HG02610 (cell line): Measurements from ENCODE around the gene GPR84.
A peak's percentile ranks its signal among the peaks of the same experiment; 100 is the strongest.

Experiments
- ATAC-seq: cut with Tn5 transposase; IDR thresholded peaks from one replicate; pipeline ENCODE4 v1.9.1; 2021; ENCODE audit warnings: mild to moderate bottlenecking, moderate library complexity; ENCODE audit not compliant: unreplicated experiment

The GPR84 gene

DNA sequence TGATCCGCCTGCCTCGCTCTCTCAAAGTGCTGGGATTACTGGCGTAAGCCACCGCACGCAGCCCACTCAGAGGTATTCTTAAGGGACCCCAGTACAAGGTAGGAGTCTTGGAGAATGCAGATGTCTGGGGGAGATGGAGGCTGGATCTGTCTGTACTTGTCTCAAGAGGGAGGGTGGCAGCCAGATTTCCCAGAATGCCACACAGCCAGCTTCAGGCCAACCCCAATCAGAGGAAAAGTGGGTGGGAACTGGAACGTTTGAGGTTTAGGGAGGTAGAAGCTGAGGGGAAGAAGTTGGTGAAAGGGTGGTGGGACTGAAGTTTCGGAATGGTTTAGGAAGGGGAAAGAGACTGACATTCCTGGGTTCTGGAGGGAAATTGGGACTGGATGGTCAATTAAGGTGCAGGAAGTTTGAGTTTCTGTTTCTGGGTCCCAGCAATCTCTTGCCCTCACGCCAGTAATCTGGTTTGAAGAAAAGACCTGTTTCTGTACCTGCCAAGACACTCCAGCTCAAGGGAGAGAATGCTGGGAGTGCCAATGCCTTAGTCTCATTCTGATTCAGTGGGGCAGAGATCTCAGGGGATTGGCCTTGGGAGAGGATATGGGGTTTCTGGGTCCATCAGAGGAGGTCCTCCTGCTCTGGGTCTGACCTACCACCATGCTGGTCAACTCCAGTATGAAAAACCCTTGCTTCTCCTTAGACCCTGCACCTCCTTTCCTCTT is 28.4 kb upstream of the GPR84 start:
- ATAC-seq: no peak

DNA sequence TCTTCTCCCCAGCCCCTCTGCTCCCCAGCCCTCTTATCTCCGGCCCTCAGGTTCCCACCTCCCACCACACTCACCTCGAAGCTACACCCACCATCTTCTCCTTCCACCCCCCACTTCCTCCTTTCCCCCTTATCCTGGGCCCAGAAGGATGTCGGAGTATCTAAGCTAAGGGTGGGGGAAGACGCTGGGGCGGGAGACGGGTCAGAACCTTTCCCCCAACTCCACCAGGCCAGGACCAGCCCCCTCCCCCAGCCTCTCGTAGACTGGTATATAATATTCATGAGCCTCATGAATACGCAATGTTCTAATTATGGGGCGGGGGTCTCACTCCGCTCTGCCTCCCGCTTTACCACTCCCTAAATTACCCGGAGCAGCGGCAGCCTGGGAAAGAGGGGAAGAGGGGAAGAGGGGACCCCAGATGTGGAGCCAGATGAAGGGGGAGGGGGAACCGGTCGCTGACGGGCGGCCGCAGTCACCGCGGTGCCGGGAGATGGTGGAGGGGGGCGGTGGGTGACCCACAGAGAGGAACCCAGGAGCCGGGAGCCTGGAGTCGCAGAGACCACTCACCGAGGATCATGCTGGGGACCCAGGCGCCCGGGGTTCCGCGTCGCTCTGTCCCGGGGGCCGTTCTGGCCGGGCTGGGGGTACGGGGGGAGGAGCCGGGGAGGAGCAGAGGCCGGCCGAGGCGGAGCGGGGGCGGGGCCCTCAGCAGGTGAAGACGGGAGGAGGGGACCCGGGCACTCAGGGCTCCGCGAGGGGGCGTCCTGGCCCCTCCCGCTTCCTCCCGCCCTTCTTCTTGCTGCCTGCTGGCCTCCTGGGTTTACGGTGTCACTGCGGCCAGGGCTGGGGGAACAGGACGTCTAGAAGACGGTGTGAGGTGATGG is 26.6 kb upstream of the GPR84 start:
- peak; percentile 60 for ATAC-seq

GRCh38 chr12:54390176-54390667 is 25.9 kb upstream of the GPR84 start:
- ATAC-seq: no peak

DNA sequence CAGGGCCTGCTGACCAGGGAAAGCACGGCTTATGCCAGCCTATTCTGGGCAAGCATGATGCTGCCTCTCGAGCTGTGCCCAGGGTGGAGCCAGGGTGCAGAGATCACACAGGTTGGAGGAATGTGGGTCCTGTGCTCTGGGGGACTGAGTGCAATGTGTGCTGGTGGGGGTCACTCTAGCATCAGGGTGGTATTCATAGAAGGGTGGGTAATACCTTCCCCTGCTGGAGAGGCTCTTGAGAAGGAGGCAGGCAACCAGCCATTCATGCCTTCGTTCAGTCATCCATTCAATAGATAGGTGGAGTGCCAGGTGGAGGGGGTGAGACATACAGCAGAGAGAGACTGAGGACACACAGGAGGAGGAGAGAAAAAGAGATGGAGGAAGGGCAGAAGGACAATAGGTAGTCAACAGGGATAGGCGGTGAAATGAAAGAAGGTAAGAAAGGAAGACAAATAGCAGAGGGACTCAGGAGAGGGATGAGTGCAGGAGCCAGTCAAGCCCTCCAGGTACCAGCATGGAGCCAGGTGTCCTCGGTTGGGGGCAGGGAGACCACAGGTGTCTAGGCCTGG is 25.4 kb upstream of the GPR84 start:
- no peak for ATAC-seq

GRCh38 chr12:54389134-54389508 is 24.8 kb upstream of the GPR84 start:
- ATAC-seq: no peak

- no peak for ATAC-seq
Observed at GRCh38 chr12:54388237-54389133, 24.2 kb upstream of the GPR84 start.

- ATAC-seq: no peak
Observed at GRCh38 chr12:54387114-54387467, 22.8 kb upstream of the GPR84 start.

GRCh38 chr12:54386403-54387113 is 22.3 kb upstream of the GPR84 start:
- ATAC-seq: no peak

DNA sequence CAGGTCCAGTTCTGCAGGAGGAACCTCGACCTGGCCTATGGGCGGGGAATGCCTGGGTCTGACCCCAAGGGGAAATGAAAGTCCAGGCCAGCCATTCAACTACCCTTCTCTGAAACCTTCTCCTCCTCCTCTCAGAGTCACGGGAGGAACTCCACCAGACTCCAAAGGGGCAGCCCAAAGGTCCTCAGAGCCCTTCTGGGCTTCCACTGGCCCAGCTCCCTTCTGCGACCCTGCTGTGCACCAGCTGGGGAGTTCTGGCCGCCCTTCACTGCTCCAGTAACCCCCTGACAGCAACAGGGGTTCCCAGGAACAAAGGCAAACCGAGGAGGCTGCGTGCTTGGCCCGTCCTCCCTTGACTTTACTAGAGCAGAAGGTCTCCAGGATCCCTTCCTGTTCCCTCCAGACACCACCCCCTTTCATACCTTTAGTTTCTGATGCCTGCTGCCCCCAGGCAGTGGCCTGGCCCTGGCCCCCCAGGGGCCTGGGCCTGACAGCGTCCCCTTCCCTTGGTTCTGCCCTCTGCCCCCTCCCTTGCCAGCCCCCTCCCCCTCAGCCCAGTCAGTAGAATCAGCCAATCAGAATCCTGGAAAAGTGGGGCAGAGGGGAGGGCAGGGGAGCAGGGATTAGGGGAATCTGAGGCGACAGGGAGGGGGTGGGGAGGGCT is 21.1 kb upstream of the GPR84 start:
- peak; percentile 55 for ATAC-seq

- peak; percentile 50 for ATAC-seq
Observed at GRCh38 chr12:54384591-54385041, 20.3 kb upstream of the GPR84 start, which contains the start of gene ZNF385A. TSS of gene ZNF385A (minus strand) at chr12:54384733. CDS start at chr12:54384514, 219 bp downstream.

GRCh38 chr12:54383041-54383609 is 18.8 kb upstream of the GPR84 start:
- ATAC-seq: no peak

DNA sequence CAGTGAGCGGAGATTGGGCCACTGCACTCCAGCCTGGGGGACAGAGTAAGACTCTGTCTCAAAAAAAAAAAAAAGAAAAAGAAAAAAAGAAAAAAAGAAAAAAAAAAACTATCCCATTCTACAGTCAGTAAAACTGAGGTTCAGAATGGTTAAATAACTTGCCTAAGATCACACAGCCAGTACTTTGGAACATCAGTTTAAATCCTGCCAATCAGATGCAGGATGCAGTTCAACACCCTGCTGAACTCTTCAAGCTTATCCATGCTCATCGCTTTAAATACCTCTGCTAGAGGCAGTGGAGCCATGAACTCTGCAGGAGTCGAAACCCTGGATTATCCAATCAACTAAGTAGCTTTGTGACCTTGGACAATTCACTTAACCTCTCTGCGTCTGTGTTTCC is 16.9 kb upstream of the GPR84 start:
- no peak for ATAC-seq

- peak; percentile 80 for ATAC-seq
Observed at GRCh38 chr12:54379398-54380201, 15.3 kb upstream of the GPR84 start.

GRCh38 chr12:54378796-54379397 is 14.6 kb upstream of the GPR84 start:
- ATAC-seq: no peak

GRCh38 chr12:54377797-54378515 is 13.7 kb upstream of the GPR84 start:
- no peak for ATAC-seq

DNA sequence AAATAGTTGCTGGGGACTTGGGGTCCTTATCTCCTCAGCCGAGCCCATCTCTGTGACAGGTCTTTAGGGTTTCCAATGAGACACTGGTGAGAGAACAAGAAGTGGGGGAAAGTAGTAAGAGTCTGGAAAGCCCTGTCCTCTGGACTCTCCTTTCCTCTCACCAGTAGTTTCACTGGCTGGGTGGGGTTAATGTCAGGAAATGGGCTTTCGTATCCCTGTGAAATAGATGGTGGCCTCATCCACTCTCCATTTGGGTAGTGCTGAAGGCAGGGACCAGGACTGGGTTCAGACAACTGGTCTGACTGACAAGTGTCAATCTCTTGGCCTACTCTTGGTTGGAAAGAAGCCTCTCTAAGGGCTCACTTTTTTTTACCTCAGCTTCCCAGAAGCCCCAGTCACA is 12.7 kb upstream of the GPR84 start:
- no peak for ATAC-seq

DNA sequence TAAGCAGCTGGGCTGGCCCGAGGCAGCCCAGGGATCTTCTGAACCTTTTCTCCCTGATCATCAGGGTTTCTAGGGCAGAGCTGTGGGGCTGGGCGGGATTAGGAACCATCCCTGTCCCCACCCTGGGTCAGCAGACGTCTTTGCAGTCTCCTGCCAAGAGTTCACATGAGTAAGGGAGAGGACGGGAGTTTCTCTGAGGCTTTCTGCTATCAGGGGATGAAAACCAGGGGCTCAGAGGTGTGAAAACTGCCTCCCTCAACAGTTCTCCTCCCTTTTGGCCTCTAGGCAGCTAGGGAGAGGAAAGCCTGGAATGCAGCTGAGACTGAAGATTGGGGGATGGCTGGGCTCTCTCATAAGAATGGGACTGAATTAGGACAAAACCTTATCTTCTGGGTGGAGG is 12.3 kb upstream of the GPR84 start:
- no peak for ATAC-seq
